Neuron (in vitro differentiated cells): ENCODE measurements around the gene RPAP2.
"Not testable (repeated sequence)": the region's sequence is repeated elsewhere in the genome, so short reads cannot be mapped to it uniquely, and the experiment has no call there.

Experiments used
- H2AFZ ChIP-seq: one replicate; pipeline ENCODE4 v1.6.1; 2013; ENCODE audit warnings: low read depth, mild to moderate bottlenecking, inconsistent platforms, low read length, moderate library complexity
- H3K27me3 ChIP-seq: one replicate; pipeline ENCODE4 v1.6.1; 2013; ENCODE audit warnings: low read length; ENCODE audit not compliant: insufficient read depth
- H3K36me3 ChIP-seq: one replicate; pipeline ENCODE4 v1.6.1; 2013; ENCODE audit warnings: low read length; ENCODE audit not compliant: insufficient read depth
- H3K4me1 ChIP-seq: one replicate; pipeline ENCODE4 v1.6.1; 2013; ENCODE audit warnings: low read length; ENCODE audit not compliant: insufficient read depth
- H3K4me3 ChIP-seq: 2 replicates; pipeline ENCODE4 v1.5.1; 2013; ENCODE audit warnings: mild to moderate bottlenecking, low read length, moderate library complexity
- H3K9me3 ChIP-seq: one replicate; pipeline ENCODE4 v1.6.1; 2013; ENCODE audit warnings: low read length

The RPAP2 gene

DNA sequence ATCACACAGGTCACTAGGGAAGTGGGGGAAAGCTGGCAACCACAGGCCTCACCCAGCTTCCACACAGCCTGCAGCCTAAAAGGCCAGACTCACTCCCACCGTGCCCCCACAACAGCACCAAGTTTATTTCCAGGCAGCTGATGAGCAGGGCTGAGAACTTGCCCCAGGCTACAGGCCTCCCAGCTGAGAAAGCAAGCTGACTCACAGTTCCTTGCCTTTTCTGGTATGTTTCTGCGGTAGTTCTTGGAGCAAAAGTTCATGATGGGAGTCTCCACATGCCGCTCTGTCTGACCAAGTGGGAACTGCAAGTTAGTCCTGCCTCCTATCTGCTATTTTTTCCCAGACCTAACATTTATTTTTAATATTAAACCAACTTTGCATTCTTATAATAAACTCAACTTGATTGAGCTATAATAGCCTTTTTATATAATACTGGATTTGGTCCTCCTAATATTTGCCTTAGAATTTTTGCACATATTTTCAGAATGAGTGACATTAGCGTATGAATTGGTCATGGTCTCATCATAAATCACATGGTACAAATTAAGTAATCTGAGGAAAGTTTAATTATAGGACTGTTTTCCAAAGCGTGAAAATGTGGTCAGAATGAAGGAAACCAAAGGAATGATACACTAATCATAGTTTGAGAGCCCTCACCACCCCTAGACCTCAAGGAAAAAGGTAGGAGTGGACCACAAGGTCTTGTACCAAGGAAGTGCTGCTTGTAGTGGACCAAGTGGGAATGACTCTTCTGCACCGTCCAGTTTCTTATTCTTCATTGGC, 30.7 kb downstream of the RPAP2 start:
- Histone ChIP-seq H3K4me1 (no peaks in the 10 kb centered on the region), H3K36me3 (peaks cover 39% of the 10 kb centered on the region), H3K27me3 (no peaks in the 10 kb centered on the region), H3K4me3 (no peak overlapping the region), H2AFZ (no peak overlapping the region), H3K9me3 (peaks cover 22% of the 10 kb centered on the region)

DNA sequence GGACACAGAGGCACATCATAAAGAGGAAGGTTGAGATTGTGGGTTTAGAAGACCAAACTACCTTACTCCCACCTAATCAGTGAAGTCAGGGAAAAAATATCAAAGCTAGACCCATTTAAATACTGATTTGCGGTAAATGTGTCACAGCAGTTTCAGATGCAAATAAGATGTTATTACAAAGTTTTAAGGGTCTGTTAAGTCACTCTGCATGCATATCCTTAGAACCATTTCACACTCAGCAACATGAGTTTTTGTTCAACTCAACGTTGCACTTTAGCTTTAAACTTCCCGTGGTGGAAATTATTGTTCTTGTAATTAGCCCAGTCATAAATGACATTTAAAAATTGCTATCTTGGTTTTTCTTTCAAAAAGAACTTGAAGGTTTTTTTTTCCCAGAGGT, 34.8 kb downstream of the RPAP2 start:
- no peaks in the 10 kb centered on the region for H3K4me1 ChIP-seq
- H2AFZ ChIP-seq, result no peak overlapping the region
- H3K36me3 ChIP-seq, result peaks cover 37% of the 10 kb centered on the region
- H3K9me3 ChIP-seq, result peaks cover 9% of the 10 kb centered on the region
- no peak overlapping the region for H3K4me3 ChIP-seq
- H3K27me3 ChIP-seq, result no peaks in the 10 kb centered on the region

DNA sequence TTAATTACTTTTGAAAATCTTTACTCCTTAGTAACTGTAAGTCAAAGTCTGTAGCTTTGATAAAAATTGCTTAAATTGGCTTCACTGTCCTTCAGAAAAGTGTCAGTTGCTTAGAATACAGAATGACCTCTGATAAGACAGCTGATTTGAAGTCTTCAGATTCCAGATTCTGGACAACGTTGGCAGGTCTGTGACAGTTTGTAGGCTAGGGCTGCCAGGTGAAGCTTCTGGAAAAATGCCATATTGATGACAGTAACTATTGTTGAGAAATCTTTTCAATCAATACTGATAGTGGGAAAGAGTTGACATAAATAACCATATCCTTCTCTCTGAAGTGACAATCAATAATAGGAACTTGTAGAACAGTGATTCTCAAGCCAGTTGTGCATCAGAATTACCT, 41.3 kb downstream of the RPAP2 start:
- Histone ChIP-seq H3K4me3 (no peak overlapping the region), H2AFZ (no peak overlapping the region), H3K9me3 (no peaks in the 10 kb centered on the region)

DNA sequence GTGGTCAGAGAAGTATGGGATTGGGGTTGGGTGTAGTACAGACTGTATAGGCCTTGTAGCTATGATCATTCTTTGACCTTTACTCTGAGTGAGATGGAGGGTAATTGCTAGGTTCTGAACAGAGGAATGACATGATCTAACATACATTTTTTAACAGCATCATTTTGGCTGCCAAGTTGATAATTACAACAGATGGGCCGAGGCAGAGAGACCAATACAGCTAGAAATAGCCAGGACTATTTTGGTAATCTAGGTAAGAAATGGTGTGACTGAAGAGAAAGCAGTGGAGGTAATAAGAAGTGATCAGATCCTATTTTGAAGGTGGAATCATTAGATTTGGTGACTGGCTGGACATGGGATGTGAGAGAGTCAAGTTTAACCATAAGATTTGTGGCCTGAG, 43.5 kb downstream of the RPAP2 start:
- Histone ChIP-seq H3K27me3 (no peaks in the 10 kb centered on the region), H3K36me3 (peaks cover 49% of the 10 kb centered on the region), H3K9me3 (no peaks in the 10 kb centered on the region), H2AFZ (no peak overlapping the region), H3K4me1 (no peaks in the 10 kb centered on the region), H3K4me3 (no peak overlapping the region)

More for the DNA sequence above, 41.3 kb downstream of the RPAP2 start:
- H3K4me1 ChIP-seq, result no peaks in the 10 kb centered on the region
- peaks cover 45% of the 10 kb centered on the region for H3K36me3 ChIP-seq
- H3K27me3 ChIP-seq, result no peaks in the 10 kb centered on the region

DNA sequence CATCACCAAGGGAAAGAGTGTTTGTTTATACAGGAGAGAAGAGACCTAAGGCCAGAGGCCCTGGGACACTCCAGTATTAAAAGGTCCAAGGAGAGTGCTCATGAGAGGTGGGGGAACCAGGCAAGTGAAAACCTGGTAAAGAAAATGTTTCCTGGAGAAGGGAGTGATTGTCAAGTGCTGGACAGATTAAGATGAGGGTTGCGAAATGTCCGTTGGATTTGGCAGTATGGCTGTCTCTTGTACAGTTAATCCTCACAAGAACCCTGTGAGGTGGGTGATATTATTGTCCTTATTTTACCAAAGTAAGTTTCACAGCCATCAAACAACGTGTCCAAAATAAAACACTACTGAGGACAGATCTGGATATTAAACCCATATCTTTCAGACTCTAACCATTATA, 44.2 kb downstream of the RPAP2 start:
- H3K4me1 ChIP-seq, result no peaks in the 10 kb centered on the region
- H3K27me3 ChIP-seq, result no peaks in the 10 kb centered on the region
- no peaks in the 10 kb centered on the region for H3K9me3 ChIP-seq
- H3K36me3 ChIP-seq, result peaks cover 46% of the 10 kb centered on the region
- no peak overlapping the region for H2AFZ ChIP-seq
- no peak overlapping the region for H3K4me3 ChIP-seq

DNA sequence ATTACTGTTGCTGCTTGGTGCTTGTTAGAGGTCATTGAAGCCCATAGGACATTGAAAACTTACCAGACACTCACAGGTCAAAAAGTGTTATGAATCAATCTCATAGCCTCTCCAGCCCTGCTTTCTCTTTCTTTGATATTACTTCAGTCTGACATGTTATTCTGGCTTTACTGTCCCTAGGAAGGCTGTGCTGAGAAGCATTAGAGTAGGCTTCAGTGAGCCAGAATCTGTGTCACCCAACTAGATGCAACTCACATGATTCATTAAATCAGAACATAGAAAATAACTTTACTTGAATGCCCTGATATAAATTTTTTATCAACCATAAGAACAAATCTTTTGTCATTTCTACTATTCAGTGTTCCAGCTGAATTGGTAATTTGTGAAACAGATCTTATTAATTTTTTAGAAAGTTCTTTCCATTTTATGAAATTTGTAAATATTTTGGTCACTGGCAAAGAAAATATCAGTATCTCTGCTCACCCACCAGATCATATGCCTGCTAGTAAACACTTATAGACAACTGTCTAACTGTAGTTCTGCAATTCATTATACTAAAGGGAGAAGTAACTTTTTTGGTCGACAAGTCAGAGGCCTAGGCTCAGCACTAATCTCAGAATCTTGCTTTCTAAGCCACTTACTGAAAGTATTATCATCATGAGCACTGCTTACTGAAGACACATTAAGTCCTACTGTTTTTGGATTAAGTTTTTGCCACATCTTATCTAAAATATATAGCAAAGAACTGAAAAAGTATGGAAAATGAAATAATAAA, 48.2 kb downstream of the RPAP2 start:
- Histone ChIP-seq H2AFZ (no peak overlapping the region), H3K36me3 (peaks cover 61% of the 10 kb centered on the region), H3K9me3 (peaks cover 4% of the 10 kb centered on the region), H3K4me3 (no peak overlapping the region), H3K4me1 (no peaks in the 10 kb centered on the region), H3K27me3 (no peaks in the 10 kb centered on the region)

DNA sequence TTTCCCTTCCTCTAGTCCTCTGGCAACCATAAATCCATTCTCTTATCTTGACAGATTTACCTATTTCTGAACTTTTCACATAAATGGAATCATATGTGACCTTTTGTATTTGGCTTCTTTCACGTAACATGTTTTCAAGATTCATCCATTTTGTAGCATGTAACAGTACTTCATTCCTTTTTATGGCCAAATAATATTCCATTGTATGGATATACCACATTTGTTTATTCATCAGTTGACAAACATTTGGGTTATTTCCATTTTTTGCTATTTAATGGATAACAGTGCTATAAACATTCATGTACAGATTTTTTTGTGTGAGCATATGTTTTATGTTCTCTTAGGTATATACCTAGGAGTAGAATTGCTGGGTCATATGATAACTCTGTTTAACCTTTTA, 54.0 kb downstream of the RPAP2 start:
- peaks cover 58% of the 10 kb centered on the region for H3K36me3 ChIP-seq

DNA sequence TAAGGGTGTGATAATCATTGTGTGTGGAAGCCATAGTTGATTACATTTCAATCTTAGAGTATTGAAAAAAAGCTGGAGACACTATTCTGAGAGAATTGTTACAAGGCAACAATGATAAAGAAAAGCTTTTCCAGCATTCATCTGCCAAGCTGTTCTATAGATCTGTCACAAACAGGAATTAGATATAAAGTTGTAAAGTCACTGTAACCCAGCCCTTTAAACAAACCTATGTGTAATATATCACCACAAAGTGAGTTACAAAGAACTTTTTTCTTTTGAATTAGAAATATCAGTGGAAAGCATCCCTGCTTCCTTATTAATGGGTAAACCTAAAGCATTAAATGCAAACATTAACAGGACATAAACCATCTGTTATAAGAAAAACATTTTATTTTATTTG, 55.4 kb downstream of the RPAP2 start:
- H3K27me3 ChIP-seq, result no peaks in the 10 kb centered on the region
- H3K4me1 ChIP-seq, result no peaks in the 10 kb centered on the region
- no peak overlapping the region for H2AFZ ChIP-seq
- no peak overlapping the region for H3K4me3 ChIP-seq
- peaks cover 57% of the 10 kb centered on the region for H3K36me3 ChIP-seq
- H3K9me3 ChIP-seq, result peaks cover 9% of the 10 kb centered on the region

More for the DNA sequence above, 54.0 kb downstream of the RPAP2 start:
- H3K4me3 ChIP-seq, result no peak overlapping the region
- H2AFZ ChIP-seq, result no peak overlapping the region
- no peaks in the 10 kb centered on the region for H3K4me1 ChIP-seq
- H3K27me3 ChIP-seq, result no peaks in the 10 kb centered on the region
- peaks cover 8% of the 10 kb centered on the region for H3K9me3 ChIP-seq

DNA sequence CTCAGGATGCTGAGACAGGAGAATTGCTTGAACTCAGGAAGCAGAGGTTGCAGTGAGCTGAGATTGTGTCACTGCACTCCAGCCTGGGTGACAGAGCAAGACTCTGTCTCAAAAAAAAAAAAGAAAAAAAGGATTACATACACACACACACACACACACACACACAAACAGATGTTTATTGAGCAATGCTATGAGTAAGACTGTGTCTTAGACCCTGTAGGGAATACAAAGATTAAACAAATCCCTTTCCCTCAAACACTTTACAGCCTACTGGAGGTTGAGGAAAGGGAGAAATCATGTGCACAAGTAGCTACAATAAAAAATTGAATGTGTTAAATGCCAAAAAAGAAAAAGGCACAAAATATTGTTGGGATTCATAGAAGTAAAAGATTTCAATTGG, 58.1 kb downstream of the RPAP2 start:
- no peak overlapping the region for H2AFZ ChIP-seq
- no peaks in the 10 kb centered on the region for H3K27me3 ChIP-seq
- no peaks in the 10 kb centered on the region for H3K4me1 ChIP-seq
- H3K36me3 ChIP-seq, result peaks cover 45% of the 10 kb centered on the region
- peaks cover 6% of the 10 kb centered on the region for H3K9me3 ChIP-seq
- no peak overlapping the region for H3K4me3 ChIP-seq

DNA sequence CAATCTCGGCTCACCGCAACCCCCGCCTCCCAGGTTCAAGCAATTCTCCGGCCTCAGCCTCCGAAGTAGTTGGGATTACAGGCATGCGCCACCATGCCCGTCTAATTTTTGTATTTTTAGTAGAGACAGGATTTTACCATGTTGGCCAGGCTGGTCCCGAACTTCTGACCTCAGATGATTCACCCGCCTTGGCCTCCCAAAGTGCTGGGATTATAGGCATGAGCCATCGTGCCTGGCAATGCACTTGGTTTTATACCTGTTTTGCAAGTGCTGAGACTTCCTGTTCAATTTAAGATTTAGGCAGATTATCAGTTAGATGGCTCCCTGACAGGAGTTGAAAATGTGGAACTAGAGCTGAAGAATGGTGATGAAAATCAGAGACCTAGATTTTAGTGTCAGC, 60.5 kb downstream of the RPAP2 start:
- peaks cover 31% of the 10 kb centered on the region for H3K36me3 ChIP-seq
- H3K4me1 ChIP-seq, H3K27me3 ChIP-seq, H2AFZ ChIP-seq, H3K9me3 ChIP-seq, H3K4me3 ChIP-seq: not testable (repeated sequence)

DNA sequence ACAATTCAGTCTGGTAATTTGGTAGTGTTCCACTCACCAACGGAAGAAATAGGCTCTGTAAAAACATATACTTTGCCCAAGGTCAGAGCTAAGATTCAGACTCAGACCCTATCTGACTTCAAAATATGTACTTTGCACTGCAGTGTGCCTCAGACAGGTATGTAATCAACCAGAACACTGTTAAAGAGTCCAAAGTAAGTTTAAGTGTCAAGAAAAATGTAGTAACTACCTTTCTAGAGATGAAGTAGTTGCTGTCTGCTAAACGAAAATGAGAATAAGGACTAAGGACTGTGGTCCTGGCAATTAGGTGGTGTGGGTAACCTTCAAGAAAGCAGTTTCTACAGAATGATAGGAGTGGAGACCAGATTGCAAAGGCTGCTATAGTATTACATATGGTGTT, 61.1 kb downstream of the RPAP2 start:
- Histone ChIP-seq H3K27me3 (no peaks in the 10 kb centered on the region), H2AFZ (no peak overlapping the region), H3K4me3 (no peak overlapping the region), H3K4me1 (no peaks in the 10 kb centered on the region), H3K9me3 (peaks cover 2% of the 10 kb centered on the region), H3K36me3 (peaks cover 30% of the 10 kb centered on the region)

DNA sequence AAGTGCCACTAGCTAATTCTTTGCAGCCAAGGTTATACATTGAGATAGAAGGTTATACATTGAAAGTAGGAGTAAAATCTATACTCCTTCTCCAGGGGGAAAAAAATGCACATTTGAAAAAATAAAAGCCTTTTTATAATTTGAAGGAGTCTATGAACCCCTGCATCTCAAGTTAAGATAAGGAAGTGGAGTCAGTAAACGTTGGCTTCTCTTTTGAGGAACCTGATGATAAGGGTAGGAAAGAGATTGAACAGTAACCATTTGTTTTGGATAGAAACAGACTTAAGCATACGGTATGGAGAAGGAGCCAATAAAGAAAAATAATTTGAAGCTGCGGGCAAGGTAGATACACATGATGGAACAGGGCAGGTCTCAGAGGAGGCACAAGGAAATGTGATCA, 64.1 kb downstream of the RPAP2 start:
- Histone ChIP-seq H3K36me3 (peaks cover 26% of the 10 kb centered on the region), H3K27me3 (no peaks in the 10 kb centered on the region), H2AFZ (no peak overlapping the region), H3K4me3 (no peak overlapping the region), H3K9me3 (peaks cover 2% of the 10 kb centered on the region), H3K4me1 (no peaks in the 10 kb centered on the region)

DNA sequence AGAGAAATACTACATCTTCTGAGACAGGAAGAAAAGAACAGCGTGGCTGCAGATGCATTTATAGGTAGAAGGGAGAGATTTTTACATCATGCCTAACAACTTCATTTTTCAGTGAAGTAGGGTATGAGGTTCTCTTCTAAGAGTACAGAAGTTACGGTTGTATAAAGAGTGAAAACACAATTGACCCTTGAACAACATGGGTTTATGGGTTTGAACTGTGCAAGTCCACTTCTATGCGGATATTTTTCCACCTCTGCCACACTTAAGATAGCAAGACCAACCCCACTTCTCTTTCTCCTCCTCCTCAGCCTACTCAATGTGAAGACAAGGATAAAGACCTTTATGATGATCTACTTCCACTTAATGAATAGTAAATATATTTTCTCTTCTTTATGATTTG, 64.5 kb downstream of the RPAP2 start:
- Histone ChIP-seq H3K4me3 (no peak overlapping the region), H3K27me3 (no peaks in the 10 kb centered on the region), H3K4me1 (no peaks in the 10 kb centered on the region), H2AFZ (no peak overlapping the region), H3K9me3 (no peaks in the 10 kb centered on the region), H3K36me3 (peaks cover 22% of the 10 kb centered on the region)
